ENCODE data around the gene CLDN2.

The CLDN2 gene

DNA sequence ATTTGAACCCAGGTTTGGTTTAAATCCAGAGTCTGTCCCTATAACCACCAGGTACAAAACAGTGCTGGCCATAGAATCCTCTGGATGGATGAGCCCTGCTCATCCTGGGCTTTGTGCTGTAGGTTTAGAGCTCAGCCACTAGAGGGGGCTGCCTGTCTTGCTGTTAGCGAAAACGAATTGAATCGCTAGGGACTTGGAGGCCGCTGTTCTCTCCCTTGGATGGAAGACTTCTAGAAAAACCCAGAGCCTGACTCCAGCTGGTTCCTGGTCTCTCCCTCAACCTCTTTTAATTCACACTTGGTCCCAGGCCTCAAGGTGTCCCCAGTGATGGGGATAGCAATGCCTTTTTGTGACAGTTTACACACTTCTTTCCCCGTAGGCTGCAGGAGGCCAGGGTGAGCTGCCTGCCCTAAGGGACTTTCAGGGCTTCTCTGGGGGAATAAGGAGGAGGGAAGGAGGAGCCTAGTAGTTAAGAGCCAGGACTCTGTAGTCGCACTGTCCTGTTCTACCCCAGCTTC, 25.8 kb upstream of the CLDN2 start:
- Histone ChIP-seq H3K4me1 (ENCODE audit: control insufficient read depth, insufficient read depth, low read length) (no peaks in the 10 kb centered on the region; the same call in 1 of the 2 replicates), H3K4me3 (ENCODE audit: low read depth, low read length) (no peak overlapping the region), H3K36me3 (ENCODE audit: control insufficient read depth in 2 of 2, insufficient read depth in 1 of 2, low read length in 2 of 2) (no peaks in the 10 kb centered on the region), H3K9me3 (ENCODE audit: control insufficient read depth, insufficient read depth, low read depth, low read length) (no peaks in the 10 kb centered on the region), H3K27ac (ENCODE audit: extremely low read depth, low read depth, low read length) (no peak overlapping the region)
- ChIA-PET POLR2A (no interaction called here), CTCF (interaction anchor here (0.5 to 4.2 kb wide), 43 partner anchors 8 to 1106 kb away, joined by 3 to 32 read pairs (median 3); partner anchors contain the start of genes NCBP2L and RIPPLY1)
- TF ChIP-seq ZNF341 (tag by site-specific recombination; IDR thresholded peaks at IDR 0.05; ENCODE audit: low read depth), result peak; percentile 29; the same call in 1 of the 2 replicates
- TF ChIP-seq IKZF3 (tag by site-specific recombination; IDR thresholded peaks at IDR 0.05), result no peak
- no peak for TF ChIP-seq ZNF148 (tag by site-specific recombination; IDR thresholded peaks at IDR 0.05; ENCODE audit: borderline replicate concordance)
- peak; percentile 98 for TF ChIP-seq ZNF654 (tag by site-specific recombination; IDR thresholded peaks at IDR 0.05; ENCODE audit: low read depth)
- TF ChIP-seq ZNF660 (tag by site-specific recombination; IDR thresholded peaks at IDR 0.05), result peak; percentile 65; the same call in 1 of the 2 replicates
- peak; percentile 79 for TF ChIP-seq CTCF (tag by site-specific recombination; IDR thresholded peaks at IDR 0.05)
- TF ChIP-seq ZSCAN23 (tag by site-specific recombination; IDR thresholded peaks at IDR 0.05), result no peak
- TF ChIP-seq ZNF521 (tag by site-specific recombination; IDR thresholded peaks at IDR 0.05), result no peak
- no peak for TF ChIP-seq GLI4 (tag by site-specific recombination; IDR thresholded peaks at IDR 0.05)
- TF ChIP-seq ZNF324 (tag by site-specific recombination; IDR thresholded peaks at IDR 0.05), result no peak
- TF ChIP-seq ZBTB48 (tag by site-specific recombination; IDR thresholded peaks at IDR 0.05), result peak; percentile 82
- TF ChIP-seq ZNF677 (tag by site-specific recombination; IDR thresholded peaks at IDR 0.05), result no peak

- Histone ChIP-seq H3K9me3 (ENCODE audit: control insufficient read depth, insufficient read depth, low read depth, low read length) (no peaks in the 10 kb centered on the region), H3K4me3 (ENCODE audit: low read depth, low read length) (no peak overlapping the region), H3K4me1 (ENCODE audit: control insufficient read depth, insufficient read depth, low read length) (no peaks in the 10 kb centered on the region; the same call in 1 of the 2 replicates), H3K27ac (ENCODE audit: extremely low read depth, low read depth, low read length) (no peak overlapping the region), H3K36me3 (ENCODE audit: control insufficient read depth in 2 of 2, insufficient read depth in 1 of 2, low read length in 2 of 2) (no peaks in the 10 kb centered on the region)
- ChIA-PET POLR2A (no interaction called here), CTCF (interaction anchor here (0.5 to 4.2 kb wide), 34 partner anchors 8 to 1106 kb away, joined by 3 to 32 read pairs (median 4); partner anchors contain the start of genes NCBP2L and RIPPLY1)
- TF ChIP-seq ZNF335 (tag by site-specific recombination; conservative IDR thresholded peaks at IDR 0.05) (peak; percentile 64), GLIS1 (tag by site-specific recombination; IDR thresholded peaks at IDR 0.05) (peak; percentile 78), MZF1 (tag by site-specific recombination; IDR thresholded peaks at IDR 0.05; ENCODE audit: borderline replicate concordance) (no peak), SCRT2 (tag by site-specific recombination; IDR thresholded peaks at IDR 0.05) (peak; percentile 69; the same call in 1 of the 2 replicates), SP7 (tag by site-specific recombination; IDR thresholded peaks at IDR 0.05) (no peak), GFI1B (tag by site-specific recombination; IDR thresholded peaks at IDR 0.05) (0 out of 2 replicates have a peak, but pooled peaks have one; percentile 24), ZBTB20 (tag by site-specific recombination; IDR thresholded peaks at IDR 0.05) (0 out of 2 replicates have a peak, but pooled peaks have one; percentile 7), ZIC2 (tag by site-specific recombination; IDR thresholded peaks at IDR 0.05) (peak; percentile 42)
Measured at GRCh38 chrX:106894978-106895452, 25.2 kb upstream of the CLDN2 start.
